ENCODE measurements around the gene GHDC.
"Not testable (repeated sequence)": the region's sequence is repeated elsewhere in the genome, so short reads cannot be mapped to it uniquely, and the experiment has no call there.

The GHDC gene

GRCh38 chr17:42153919-42154742 is 40.2 kb downstream of the GHDC start:
- DNase-seq (ENCODE audit: low read depth in 2 of 2) = no peak

- no peak for DNase-seq (ENCODE audit: low read depth in 2 of 2)
Observed at GRCh38 chr17:42146911-42147607, 47.2 kb downstream of the GHDC start.

- DNase-seq (ENCODE audit: low read depth in 2 of 2) = not testable (repeated sequence)
Observed at GRCh38 chr17:42143138-42143537, 51.2 kb downstream of the GHDC start.

- no peak for DNase-seq (ENCODE audit: low read depth in 2 of 2)
Observed at GRCh38 chr17:42142371-42142896, 51.9 kb downstream of the GHDC start.

- DNase-seq (ENCODE audit: low read depth in 2 of 2) = no peak
Observed at GRCh38 chr17:42141382-42141781, 52.9 kb downstream of the GHDC start.

GRCh38 chr17:42140690-42141089 is 53.6 kb downstream of the GHDC start:
- not testable (repeated sequence) for DNase-seq (ENCODE audit: low read depth in 2 of 2)
